ENCODE results near the gene SPG7.

SPG7 gene

DNA sequence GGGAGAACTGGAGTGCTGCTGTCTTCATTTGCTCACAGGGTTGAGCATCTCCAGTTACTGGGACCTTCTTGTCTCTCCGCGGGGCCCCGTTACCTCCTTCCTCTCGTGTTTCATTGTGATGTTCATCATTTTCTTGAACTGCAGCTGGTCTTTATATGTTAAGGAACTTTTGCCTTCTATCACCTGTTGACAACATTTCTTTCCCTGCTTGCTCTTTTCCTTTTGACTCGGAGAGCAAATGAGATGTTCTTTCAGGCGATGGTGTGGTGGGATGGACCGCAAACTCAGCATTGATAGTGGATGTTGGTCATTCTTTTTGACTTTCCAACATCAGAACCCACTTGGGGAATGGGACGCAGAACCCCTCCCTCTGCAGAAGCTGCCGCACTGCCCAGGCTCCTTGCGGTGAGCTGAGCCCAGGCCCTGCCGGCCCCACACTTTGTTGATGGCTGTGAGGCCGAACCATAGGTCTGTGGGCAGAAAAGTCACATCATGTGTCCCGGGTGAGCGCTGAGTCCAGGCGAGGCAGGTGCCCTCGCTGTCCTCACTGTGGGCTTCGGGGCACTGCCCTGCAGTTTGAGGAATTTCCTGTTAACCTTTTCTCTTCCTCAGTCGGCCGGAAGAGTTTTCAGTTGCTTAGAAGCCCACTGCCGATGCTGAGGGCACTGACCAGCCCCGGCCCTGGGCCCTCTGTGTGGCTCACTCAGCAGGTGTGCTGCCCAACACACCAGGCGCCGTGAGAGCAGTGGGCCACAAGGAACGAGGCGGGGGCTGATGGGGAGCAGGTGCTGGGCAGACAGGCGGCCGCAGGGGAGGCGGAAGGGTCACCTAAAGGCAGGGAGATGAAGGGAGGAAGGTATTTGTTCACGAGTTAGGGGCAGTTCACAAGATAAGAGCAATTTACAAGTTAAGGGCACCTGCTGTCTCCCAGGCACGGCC lies 59.7 kb downstream of the SPG7 start:
- no peak for TF ChIP-seq ZSCAN23 (tag by site-specific recombination; IDR thresholded peaks at IDR 0.05)
- no peak for TF ChIP-seq ZSCAN5A (tag by site-specific recombination; IDR thresholded peaks at IDR 0.05)
- TF ChIP-seq ZNF776 (tag by site-specific recombination; IDR thresholded peaks at IDR 0.05; ENCODE audit: borderline replicate concordance): no peak
- peak; percentile 5; the same call in 1 of the 2 replicates for TF ChIP-seq ZNF600 (tag by site-specific recombination; IDR thresholded peaks at IDR 0.05)
- no peak for TF ChIP-seq ZNF555 (tag by site-specific recombination; conservative IDR thresholded peaks at IDR 0.05)
- no peak for TF ChIP-seq ZNF837 (tag by site-specific recombination; IDR thresholded peaks at IDR 0.05)
- TF ChIP-seq, protein P1, sequence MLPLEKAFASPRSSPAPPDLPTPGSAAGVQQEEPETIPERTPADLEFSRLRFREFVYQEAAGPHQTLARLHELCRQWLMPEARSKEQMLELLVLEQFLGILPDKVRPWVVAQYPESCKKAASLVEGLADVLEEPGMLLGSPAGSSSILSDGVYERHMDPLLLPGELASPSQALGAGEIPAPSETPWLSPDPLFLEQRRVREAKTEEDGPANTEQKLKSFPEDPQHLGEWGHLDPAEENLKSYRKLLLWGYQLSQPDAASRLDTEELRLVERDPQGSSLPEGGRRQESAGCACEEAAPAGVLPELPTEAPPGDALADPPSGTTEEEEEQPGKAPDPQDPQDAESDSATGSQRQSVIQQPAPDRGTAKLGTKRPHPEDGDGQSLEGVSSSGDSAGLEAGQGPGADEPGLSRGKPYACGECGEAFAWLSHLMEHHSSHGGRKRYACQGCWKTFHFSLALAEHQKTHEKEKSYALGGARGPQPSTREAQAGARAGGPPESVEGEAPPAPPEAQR (tag by site-specific recombination; IDR thresholded peaks at IDR 0.05): no peak
- no peak for TF ChIP-seq OVOL3 (tag by site-specific recombination; IDR thresholded peaks at IDR 0.05)
- no peak for TF ChIP-seq ZNF513 (tag by site-specific recombination; IDR thresholded peaks at IDR 0.05)
- no peak for TF ChIP-seq SP2 (tag by site-specific recombination; IDR thresholded peaks at IDR 0.05)
- TF ChIP-seq SCRT1 (tag by site-specific recombination; IDR thresholded peaks at IDR 0.05; ENCODE audit: borderline replicate concordance): peak; percentile 68; the same call in 1 of the 2 replicates
- no peak for TF ChIP-seq MEIS1 (CRISPR knock-in tag; IDR thresholded peaks at IDR 0.05; ENCODE audit: borderline replicate concordance)
- TF ChIP-seq KLF9 (tag by site-specific recombination; IDR thresholded peaks at IDR 0.05; ENCODE audit: low read depth): no peak
- peak; percentile 66 for TF ChIP-seq SCRT2 (tag by site-specific recombination; IDR thresholded peaks at IDR 0.05)
- no peak for TF ChIP-seq TRIM28 (IDR thresholded peaks at IDR 0.05; ENCODE audit: borderline replicate concordance, low read length)
- no peak for TF ChIP-seq ZNF155 (tag by site-specific recombination; IDR thresholded peaks at IDR 0.05)
- no peak for TF ChIP-seq ZNF639 (tag by site-specific recombination; IDR thresholded peaks at IDR 0.05)
- peak; percentile 29; the same call in 1 of the 2 replicates for TF ChIP-seq ZIC2 (tag by site-specific recombination; IDR thresholded peaks at IDR 0.05)
- no peak for TF ChIP-seq HOXD13 (CRISPR knock-in tag; IDR thresholded peaks at IDR 0.05; ENCODE audit: borderline replicate concordance)
- TF ChIP-seq ZNF184 (tag by site-specific recombination; IDR thresholded peaks at IDR 0.05): no peak
- Histone ChIP-seq H3K4me1 (ENCODE audit: control insufficient read depth, insufficient read depth, low read length) (peaks cover 8% of the 10 kb centered on the region), H3K36me3 (ENCODE audit: control insufficient read depth in 2 of 2, insufficient read depth in 1 of 2, low read length in 2 of 2) (peaks cover 5 to 23% of the 10 kb centered on the region in 2 experiments; a peak in 2 of 3 replicates), H3K9me3 (ENCODE audit: control insufficient read depth, insufficient read depth, low read depth, low read length) (no peaks in the 10 kb centered on the region), H3K4me3 (ENCODE audit: low read depth, low read length) (no peak overlapping the region), H3K27ac (ENCODE audit: extremely low read depth, low read depth, low read length) (no peak overlapping the region; the same call in 1 of the 2 replicates)
- ChIA-PET CTCF (interaction anchor here (1.4 to 3.1 kb wide), 2 partner anchors 74 kb away, joined by 7 to 20 read pairs; no protein-coding TSS in a partner anchor), POLR2A (interaction anchor here (1.5 kb wide), 1 partner anchor 16 kb away, joined by 3 read pairs; no protein-coding TSS in a partner anchor)

Measured in HEK293 (cell line).